Activated CD8-positive, alpha-beta memory T cell treated with anti-CD3 and anti-CD28 coated beads, Interleukin-2, amount 50 U/mL, for 24 hours (primary cell): ENCODE measurements around the gene TMEM139.

Experiments used
- DNase-seq: peaks from one replicate; pipeline ENCODE4 v3.0.0-alpha.2; 2020; ENCODE audit errors: extremely low read depth

TMEM139 gene

GRCh38 chr7:143323653-143324052 is 38.9 kb downstream of the TMEM139 start:
- DNase-seq = no peak

DNA sequence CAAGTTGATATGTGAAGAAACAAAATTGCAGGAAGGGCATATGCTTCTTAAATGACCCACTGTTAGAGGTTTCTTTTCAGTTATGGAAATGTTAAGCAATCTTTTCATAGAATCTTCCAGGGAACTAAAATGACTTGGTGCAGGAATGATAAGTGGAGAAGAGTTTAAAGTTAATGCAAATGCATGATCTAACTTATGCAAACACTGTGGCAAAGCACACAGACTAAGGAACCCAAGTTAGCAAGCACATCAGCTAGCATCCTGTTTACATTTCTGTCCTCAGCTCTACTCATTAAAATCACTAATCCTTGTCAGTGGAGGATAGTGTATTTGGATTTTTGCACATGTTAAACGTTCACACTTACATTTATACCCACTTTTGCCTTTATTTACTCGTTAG is 40.5 kb downstream of the TMEM139 start:
- no peak for DNase-seq

DNA sequence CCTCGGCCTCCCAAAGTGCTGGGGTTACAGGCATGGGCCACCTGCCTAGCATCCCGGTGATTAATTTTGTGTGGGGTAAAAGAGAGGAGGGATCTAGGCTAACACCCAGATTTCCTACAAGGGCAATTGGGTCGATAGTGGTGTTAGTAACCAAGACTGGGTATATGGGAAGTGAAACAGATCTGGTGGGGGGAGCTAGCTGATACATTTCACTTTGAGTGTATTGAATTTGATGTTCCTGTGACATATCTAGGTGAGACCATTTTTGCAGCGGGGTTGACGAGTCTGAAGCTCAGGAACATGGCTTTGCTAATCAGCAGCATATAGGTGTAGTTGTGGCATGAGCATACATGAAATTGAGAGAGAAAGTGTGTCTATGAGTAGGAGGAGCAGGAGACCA is 43.1 kb downstream of the TMEM139 start:
- DNase-seq = no peak

DNA sequence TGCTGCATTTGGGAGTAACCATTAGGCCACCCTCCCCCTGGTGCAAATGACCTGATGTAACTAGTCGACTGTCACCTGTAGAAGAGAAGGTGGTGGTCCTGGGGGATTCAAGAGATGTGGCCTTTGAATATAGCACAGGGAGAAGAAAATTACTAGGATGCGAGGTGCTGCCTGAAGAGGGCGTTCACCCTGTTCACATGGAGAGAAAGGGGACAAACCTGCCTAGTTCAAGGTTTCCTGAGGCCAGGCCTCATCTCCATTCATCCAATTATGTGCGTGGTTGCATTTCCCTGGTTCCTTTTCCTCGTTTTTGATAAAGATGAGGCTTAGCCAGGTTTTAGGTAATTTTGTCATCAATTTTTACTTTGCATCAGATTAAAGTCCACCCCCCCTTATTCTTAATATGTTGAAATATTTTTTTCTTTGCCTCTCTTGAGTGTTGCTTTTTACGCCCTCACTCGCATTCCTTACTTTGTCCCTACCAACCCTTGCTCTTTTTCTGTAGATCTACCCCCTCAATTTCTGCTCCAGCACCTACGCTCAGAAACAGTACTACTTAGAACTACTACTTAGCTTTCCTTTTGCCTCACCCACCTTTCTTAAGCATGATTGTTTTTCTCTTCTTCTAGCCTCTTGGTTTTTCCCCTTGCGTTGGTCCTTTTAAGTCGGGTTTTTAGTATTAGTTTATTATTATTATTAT is 44.9 kb downstream of the TMEM139 start:
- no peak for DNase-seq

GRCh38 chr7:143331179-143331801 is 46.5 kb downstream of the TMEM139 start:
- DNase-seq = no peak

DNA sequence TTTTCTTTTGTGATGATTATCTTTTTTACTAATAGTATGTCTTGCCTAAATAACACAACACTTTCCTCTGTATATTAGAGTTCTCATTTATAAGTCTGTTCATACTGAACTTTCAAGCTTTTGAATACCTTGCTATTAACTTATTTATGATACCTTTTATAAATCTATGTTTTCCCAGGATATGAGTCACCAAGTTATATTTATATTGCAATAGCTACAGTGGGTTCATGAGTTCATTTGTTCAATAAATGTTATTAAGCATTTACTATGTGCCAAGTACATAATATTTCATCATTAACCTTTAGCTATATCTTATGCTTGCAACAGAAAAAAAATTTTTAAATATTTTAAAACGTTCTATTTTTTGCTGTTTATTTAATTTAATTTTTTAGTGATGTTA is 49.5 kb downstream of the TMEM139 start:
- DNase-seq = no peak

DNA sequence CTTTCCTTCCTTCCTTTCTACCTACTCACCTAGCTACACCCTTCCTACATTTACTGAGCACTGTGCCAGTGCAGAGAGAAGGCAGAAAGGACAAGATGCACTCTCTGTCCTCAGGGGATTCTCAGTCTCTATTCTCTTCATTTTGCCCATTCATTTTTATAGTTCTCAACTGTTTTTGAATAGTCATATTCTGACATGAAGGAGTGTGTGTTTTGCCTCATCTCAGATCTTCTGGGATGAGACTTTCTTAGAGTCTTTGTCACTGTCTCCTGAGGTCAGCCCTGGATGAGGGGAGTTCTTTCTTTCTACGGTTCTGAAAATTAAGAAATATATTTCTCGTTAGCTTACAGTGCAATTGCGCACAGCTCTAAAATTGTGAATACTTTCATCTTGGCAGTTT is 52.5 kb downstream of the TMEM139 start:
- no peak for DNase-seq
